CD4-positive, alpha-beta T cell treated with Interferon alpha-2 for 1 hour (primary cell): Measurements from ENCODE around the gene VRK2.
"Not testable (repeated sequence)": the region's sequence is repeated elsewhere in the genome, so short reads cannot be mapped to it uniquely, and the experiment has no call there.

Experiments used
- DNase-seq, 2 donors: peaks; one replicate each; pipeline ENCODE4 v3.0.0-alpha.2; 2020 to 2022

The VRK2 gene

GRCh38 chr2:58055033-58055786 lies 8.6 kb downstream of the VRK2 start:
- DNase-seq, result no peak

- DNase-seq, result no peak
These were observed 9.7 kb downstream of the VRK2 start for GRCh38 chr2:58056192-58056916.

GRCh38 chr2:58057707-58058530 lies 11.3 kb downstream of the VRK2 start:
- no peak for DNase-seq

- DNase-seq, result no peak
These were observed 17.0 kb downstream of the VRK2 start for GRCh38 chr2:58063641-58064040.

- DNase-seq, result peak in 1 of 2 donors; percentile 7
These were observed 17.5 kb downstream of the VRK2 start for GRCh38 chr2:58064086-58064485.

- DNase-seq, result no peak
These were observed 18.6 kb downstream of the VRK2 start for GRCh38 chr2:58065248-58065647.

- DNase-seq, result no peak
These were observed 20.4 kb downstream of the VRK2 start for GRCh38 chr2:58067001-58067400.

GRCh38 chr2:58070765-58071164 lies 24.2 kb downstream of the VRK2 start:
- DNase-seq, result no peak

GRCh38 chr2:58072102-58072501 lies 25.5 kb downstream of the VRK2 start:
- DNase-seq, result no peak

GRCh38 chr2:58073008-58073407 lies 26.4 kb downstream of the VRK2 start:
- DNase-seq, result no peak

GRCh38 chr2:58073751-58074150 lies 27.1 kb downstream of the VRK2 start:
- DNase-seq, result no peak

- no peak for DNase-seq
These were observed 34.4 kb downstream of the VRK2 start for GRCh38 chr2:58081000-58081399.

GRCh38 chr2:58089081-58089480 lies 42.5 kb downstream of the VRK2 start:
- no peak for DNase-seq

GRCh38 chr2:58092772-58093171 lies 46.2 kb downstream of the VRK2 start:
- DNase-seq, result not testable (repeated sequence)

GRCh38 chr2:58097025-58097424 lies 50.4 kb downstream of the VRK2 start:
- no peak for DNase-seq

GRCh38 chr2:58098254-58099095 lies 51.9 kb downstream of the VRK2 start:
- no peak for DNase-seq

- DNase-seq, result no peak
These were observed 52.6 kb downstream of the VRK2 start for GRCh38 chr2:58099096-58099769.

- DNase-seq, result no peak
These were observed 54.9 kb downstream of the VRK2 start for GRCh38 chr2:58101500-58101899.

- no peak for DNase-seq
These were observed 60.3 kb downstream of the VRK2 start for GRCh38 chr2:58106896-58107295.

GRCh38 chr2:58107803-58108710 lies 61.5 kb downstream of the VRK2 start:
- peak in 1 of 2 donors; percentile 47 for DNase-seq

GRCh38 chr2:58109481-58109880 lies 62.9 kb downstream of the VRK2 start:
- DNase-seq, result no peak
